Calu3 (cell line): ENCODE measurements around the gene EFEMP1. TPM values are rescaled to one million over a fixed set of nuclear protein-coding genes. Genes with fewer than 3 reads are reported as not detected.

ENCODE experiments used
- BruUV-seq: library from RNA; stranded (reverse); fragments of 400-500 nt; replicated peaks from 2 replicates; lab custom pipeline; 2021; lab: Mats Ljungman, UMichigan
- CTCF ChIA-PET: fragments of 300-600 bp; sonication (Branson Sonifier 250); formaldehyde crosslinking; loops from one replicate; lab custom pipeline; 2022; ENCODE audit warnings: antibody characterized with exemption; lab: Charles Lee
- DNase-seq: peaks from one replicate; pipeline ENCODE4 v3.0.0; 2022
- H3K27ac Mint-ChIP-seq: one replicate; pipeline ENCODE4 v1.8.0; 2022; ENCODE audit warnings: mixed read lengths; ENCODE audit not compliant: unreplicated experiment
- H3K27me3 Mint-ChIP-seq: one replicate; pipeline ENCODE4 v1.8.0; 2022; ENCODE audit warnings: mixed read lengths; ENCODE audit not compliant: unreplicated experiment
- H3K36me3 Mint-ChIP-seq: one replicate; pipeline ENCODE4 v1.8.0; 2022; ENCODE audit warnings: mild to moderate bottlenecking, moderate library complexity, mixed read lengths; ENCODE audit not compliant: insufficient read depth, unreplicated experiment
- H3K4me1 Mint-ChIP-seq: one replicate; pipeline ENCODE4 v1.8.0; 2022; ENCODE audit warnings: mild to moderate bottlenecking, low read depth, mixed read lengths; ENCODE audit not compliant: unreplicated experiment
- H3K4me3 Mint-ChIP-seq: one replicate; pipeline ENCODE4 v1.8.0; 2022; ENCODE audit warnings: mild to moderate bottlenecking, low read depth, moderate library complexity, mixed read lengths; ENCODE audit not compliant: unreplicated experiment
- H3K9me3 Mint-ChIP-seq: one replicate; pipeline ENCODE4 v1.8.0; 2022; ENCODE audit warnings: low read depth, mixed read lengths; ENCODE audit not compliant: unreplicated experiment
- intact Hi-C: fragments of 100-400 bp; cut with micrococcal nuclease; formaldehyde crosslinking; loops from one replicate; pipeline ENCODE4 v1.10.0; 2022; ENCODE audit not compliant: unreplicated experiment
- total RNA-seq: library from RNA; stranded (reverse); gene quantifications from 2 replicates; pipeline ENCODE4 v1.2.3, GENCODE V29; 2022
- TF ChIP-seq, protein P1 (sequence below): fragments of 200-600 bp; IDR thresholded peaks from one replicate; pipeline ENCODE4 v1.8.0; 2022; ENCODE audit warnings: antibody characterized with exemption; ENCODE audit not compliant: unreplicated experiment

EFEMP1 gene
- total RNA-seq, 1 experiment from 2014 or later: 51.5 TPM

DNA sequence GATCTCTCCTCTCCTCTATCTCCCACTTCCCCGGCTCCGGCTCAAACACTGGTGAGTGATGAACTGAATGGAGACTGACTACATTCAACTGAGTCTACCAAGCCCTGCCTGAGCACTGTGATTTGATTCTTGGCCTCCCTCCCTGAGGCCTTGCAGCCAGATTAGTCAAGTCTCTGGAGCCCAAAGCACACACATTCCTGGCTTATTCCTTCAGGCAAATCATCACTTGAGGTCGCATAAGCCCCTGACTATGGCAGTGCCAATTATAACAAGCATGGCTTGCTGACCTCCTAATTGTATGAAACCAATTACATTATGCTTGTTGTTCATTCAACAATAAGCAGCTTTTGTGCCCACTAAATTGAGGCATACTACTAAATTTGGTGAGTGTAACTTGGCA, 34.6 kb downstream of the EFEMP1 start:
- no peak overlapping the region for H3K27ac Mint-ChIP-seq
- peaks cover 6% of the 10 kb centered on the region for H3K36me3 Mint-ChIP-seq
- TF ChIP-seq, protein P1, sequence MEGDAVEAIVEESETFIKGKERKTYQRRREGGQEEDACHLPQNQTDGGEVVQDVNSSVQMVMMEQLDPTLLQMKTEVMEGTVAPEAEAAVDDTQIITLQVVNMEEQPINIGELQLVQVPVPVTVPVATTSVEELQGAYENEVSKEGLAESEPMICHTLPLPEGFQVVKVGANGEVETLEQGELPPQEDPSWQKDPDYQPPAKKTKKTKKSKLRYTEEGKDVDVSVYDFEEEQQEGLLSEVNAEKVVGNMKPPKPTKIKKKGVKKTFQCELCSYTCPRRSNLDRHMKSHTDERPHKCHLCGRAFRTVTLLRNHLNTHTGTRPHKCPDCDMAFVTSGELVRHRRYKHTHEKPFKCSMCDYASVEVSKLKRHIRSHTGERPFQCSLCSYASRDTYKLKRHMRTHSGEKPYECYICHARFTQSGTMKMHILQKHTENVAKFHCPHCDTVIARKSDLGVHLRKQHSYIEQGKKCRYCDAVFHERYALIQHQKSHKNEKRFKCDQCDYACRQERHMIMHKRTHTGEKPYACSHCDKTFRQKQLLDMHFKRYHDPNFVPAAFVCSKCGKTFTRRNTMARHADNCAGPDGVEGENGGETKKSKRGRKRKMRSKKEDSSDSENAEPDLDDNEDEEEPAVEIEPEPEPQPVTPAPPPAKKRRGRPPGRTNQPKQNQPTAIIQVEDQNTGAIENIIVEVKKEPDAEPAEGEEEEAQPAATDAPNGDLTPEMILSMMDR: no peak
- intact Hi-C loops: no loop called here
- H3K4me1 Mint-ChIP-seq: peaks cover 48% of the 10 kb centered on the region
- no peak overlapping the region for H3K4me3 Mint-ChIP-seq
- no peaks in the 10 kb centered on the region for H3K9me3 Mint-ChIP-seq
- DNase-seq: no peak
- H3K27me3 Mint-ChIP-seq: no peaks in the 10 kb centered on the region
- CTCF ChIA-PET: no interaction called here
- no TSS peak for BruUV-seq

- no peak for DNase-seq
- no peaks in the 10 kb centered on the region for H3K27me3 Mint-ChIP-seq
- H3K4me3 Mint-ChIP-seq: no peak overlapping the region
- H3K4me1 Mint-ChIP-seq: peaks cover 48% of the 10 kb centered on the region
- no peak overlapping the region for H3K27ac Mint-ChIP-seq
- CTCF ChIA-PET: interaction anchor here (0.7 kb wide), 1 partner anchor 148 kb away, joined by 5 read pairs; no protein-coding TSS in a partner anchor
- H3K9me3 Mint-ChIP-seq: no peaks in the 10 kb centered on the region
- H3K36me3 Mint-ChIP-seq: peaks cover 6% of the 10 kb centered on the region
- intact Hi-C loops: no loop called here
- BruUV-seq: no TSS peak
- TF ChIP-seq, protein P1: no peak
These were observed 35.5 kb downstream of the EFEMP1 start for GRCh38 chr2:55887901-55888624.

- no TSS peak for BruUV-seq
- intact Hi-C loops: no loop called here
- CTCF ChIA-PET: no interaction called here
- Mint-ChIP-seq H3K27me3 (no peaks in the 10 kb centered on the region), H3K4me3 (no peak overlapping the region), H3K36me3 (peaks cover 6% of the 10 kb centered on the region), H3K9me3 (no peaks in the 10 kb centered on the region), H3K4me1 (peaks cover 45% of the 10 kb centered on the region), H3K27ac (no peak overlapping the region)
- TF ChIP-seq, protein P1: no peak
- no peak for DNase-seq
These were observed 36.2 kb downstream of the EFEMP1 start for GRCh38 chr2:55887351-55887750.

DNA sequence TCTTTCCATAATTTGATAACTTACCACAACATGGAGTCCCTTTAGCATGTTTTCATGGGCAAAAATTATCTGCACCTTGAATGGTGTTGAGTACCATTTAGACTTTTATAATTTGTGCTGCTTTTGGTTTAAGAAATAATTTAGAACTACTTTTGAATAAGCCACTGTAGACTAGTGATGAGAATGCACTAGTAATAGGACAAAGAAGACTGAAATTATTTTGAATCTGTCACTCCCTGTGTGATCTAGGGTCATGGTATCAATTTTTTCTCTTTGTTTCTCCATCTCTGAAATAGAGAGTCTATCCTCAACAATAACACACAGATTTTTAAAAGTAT, 37.7 kb downstream of the EFEMP1 start:
- intact Hi-C loops: loop anchor here (1.0 kb wide), 1 partner anchor 114 kb away; no protein-coding TSS in a partner anchor
- Mint-ChIP-seq H3K27ac (peak overlapping the region; percentile 91), H3K27me3 (no peaks in the 10 kb centered on the region), H3K4me3 (no peak overlapping the region), H3K4me1 (peaks cover 31% of the 10 kb centered on the region), H3K9me3 (no peaks in the 10 kb centered on the region), H3K36me3 (peaks cover 6% of the 10 kb centered on the region)
- no peak for DNase-seq
- TF ChIP-seq, protein P1: no peak
- no TSS peak for BruUV-seq
- CTCF ChIA-PET: interaction anchor here (0.6 kb wide), 1 partner anchor 124 kb away, joined by 3 read pairs; no protein-coding TSS in a partner anchor
